Activated naive CD4-positive, alpha-beta T cell treated with anti-CD3 and anti-CD28 coated beads, Interleukin-2, amount 50 U/mL, for 16 hours (primary cell): ENCODE results near the gene SPACA7.

Source experiments
- DNase-seq: peaks from one replicate; pipeline ENCODE4 v3.0.0-alpha.2; 2020

The SPACA7 gene

DNA sequence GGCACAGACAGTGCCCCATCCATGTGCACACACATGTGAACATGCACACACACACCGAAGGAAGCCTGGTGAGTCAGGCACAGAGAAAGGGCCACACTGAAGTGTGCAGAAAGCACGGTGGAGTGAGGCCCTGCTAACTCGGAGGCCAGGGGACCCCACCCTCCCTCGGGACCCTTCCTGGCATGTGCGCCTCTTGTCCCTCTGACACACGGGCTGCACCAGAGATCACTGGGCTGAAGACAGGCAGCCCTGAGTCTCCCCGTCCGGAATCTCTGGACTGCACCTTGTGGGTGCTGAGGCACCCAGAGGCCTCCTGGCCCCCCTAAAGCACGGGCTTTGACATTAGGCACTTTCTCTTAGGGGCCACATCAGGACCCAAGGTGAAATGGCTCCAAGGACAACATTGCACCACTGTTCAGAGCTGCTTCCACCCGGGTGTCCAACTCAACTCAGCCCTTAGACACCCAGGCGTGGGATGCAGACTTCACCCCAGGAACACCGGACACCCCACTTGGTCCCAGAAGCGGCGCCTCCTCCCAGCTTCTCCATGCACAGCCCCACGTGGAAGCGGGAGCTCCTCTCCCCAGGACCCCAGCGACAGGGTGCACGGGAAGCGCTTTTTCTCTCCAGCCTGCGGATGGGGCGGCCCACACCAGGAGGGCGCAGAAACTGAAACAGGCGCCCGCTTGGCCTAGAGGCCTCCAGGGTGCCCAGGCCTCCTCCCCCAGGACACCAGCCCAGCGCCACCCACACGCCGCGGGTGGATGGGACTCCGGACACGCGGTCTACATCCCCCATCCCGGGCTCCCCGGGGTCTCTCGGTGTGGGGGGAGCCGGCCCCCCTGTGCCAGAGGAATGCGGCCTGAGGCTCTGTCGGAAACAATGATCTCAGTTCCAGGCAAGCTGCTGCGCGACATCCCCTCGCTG is 90.2 kb downstream of the SPACA7 start:
- no peak for DNase-seq

DNA sequence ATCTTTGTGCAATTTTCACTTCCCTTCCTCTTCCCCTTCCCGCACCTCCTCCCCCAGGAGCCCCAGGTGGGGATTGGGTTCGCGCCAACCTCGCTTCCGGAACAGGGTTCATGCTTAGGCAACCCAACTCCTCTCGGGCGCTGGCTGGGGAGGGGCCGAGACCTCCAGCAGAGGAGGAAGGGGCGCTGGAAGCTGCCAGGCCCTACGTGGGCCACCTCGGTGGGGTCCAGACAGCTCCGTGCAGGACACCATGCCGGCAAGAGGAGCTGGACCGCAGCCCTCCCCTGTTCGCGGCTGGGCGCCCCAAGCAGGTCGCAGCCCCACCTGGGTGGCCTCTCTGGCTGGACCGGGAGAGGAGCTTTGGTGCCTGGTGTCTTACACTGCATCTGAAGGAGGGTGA is 91.1 kb downstream of the SPACA7 start:
- no peak for DNase-seq

DNA sequence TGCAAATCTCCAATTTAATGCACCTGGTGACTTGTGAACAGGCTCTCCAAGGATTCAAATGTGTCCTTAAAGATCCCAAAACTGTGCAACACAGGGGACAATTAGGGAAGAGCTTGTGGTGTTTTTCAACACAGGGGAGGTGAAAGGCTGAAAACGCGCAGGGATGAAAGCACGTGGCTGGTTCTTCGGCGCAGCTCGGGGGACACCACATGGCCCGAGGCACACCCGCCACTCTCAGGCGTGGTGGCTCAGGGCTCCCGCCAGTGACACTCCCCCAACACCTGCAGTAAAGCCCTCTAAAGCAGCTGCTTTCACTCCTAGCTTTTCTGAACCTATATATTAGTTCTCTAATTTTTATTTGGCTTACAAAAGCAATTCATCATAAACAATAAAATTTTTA is 91.9 kb downstream of the SPACA7 start:
- DNase-seq: no peak

DNA sequence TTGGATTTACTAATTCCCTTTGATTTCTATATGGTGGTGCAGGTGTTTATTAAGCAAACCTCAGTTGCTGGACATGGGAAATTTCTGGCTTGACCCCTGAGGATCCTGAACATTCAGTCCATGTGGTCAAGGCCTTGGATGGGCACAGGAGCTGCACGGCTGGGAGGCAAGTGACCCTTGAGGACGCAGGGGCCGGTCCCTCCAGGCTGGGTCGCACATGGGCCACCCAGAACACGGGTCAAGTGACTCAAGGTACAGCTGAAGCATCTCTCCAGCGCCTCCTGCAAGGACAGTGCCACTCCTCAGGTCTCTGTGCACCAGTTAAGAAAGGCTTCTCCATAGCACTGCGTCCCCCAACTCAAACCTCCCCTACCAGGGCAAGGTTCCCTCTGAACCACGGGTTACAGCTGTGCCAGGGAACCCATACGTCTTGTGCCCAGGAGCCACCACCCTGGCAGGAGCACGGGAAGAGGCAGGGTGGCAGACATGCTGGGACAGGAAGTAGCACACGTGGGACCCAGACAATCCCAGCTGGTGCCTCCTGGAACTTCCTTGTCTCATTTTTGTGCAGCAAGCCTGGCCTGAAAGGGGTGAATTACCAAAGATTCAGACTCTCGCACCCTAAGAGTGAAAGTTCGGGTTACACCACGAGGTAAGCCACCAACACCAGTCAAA is 93.1 kb downstream of the SPACA7 start:
- no peak for DNase-seq

DNA sequence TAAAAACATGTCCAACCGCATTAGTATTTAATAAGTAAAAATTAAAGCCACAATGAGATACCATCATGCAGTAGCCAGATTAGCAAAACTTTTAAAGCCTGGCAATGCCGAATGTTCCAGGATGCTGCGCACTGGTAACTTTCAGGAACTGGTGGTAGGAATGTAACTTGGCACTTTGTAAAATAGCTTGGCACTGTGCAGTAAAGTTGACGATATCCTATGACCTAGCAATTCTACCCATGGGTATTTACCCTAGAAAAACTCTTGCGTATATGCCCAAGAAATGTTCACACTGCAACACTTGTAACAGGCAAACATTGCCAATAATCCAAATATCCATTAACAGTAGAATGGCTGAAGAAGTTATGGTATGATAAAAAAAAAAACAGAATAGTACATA is 97.7 kb downstream of the SPACA7 start:
- DNase-seq: no peak

DNA sequence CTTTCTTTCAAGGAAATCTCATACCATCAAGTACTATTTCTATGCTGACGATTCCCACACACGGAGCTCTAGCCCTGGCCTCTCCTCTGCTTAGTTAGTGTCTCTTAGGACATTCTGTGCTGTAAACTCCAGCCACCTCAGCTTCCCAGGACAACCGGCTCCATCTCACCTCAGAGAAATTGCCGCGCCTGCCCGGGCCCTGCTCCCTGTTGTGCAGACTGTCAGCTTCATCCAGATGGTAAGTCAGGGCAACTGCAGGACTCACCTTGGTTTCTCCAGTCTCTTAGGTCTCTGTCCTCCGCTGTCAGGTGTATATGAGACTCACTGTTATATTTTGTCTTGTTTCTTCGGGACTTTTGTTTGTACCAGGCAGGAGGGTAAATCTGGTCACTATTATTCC is 98.7 kb downstream of the SPACA7 start:
- DNase-seq: no peak

DNA sequence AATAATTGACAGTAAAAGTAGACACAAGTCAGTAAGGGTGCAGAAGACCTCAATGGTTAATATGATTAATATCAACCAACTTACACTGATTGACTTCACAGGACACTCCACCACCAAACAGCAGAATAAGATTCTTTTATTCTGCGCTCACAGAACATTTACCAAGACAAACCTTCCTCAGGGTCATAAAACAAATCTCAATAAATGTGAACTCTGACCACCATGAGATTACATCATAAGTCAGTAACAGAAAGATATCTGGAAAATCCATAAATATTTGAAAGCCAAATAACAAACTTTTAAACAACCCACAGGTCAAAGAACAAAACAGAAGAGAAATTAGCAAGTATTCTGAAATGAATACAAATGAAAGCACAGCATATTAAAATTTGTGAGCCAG is 99.7 kb downstream of the SPACA7 start:
- DNase-seq: no peak

DNA sequence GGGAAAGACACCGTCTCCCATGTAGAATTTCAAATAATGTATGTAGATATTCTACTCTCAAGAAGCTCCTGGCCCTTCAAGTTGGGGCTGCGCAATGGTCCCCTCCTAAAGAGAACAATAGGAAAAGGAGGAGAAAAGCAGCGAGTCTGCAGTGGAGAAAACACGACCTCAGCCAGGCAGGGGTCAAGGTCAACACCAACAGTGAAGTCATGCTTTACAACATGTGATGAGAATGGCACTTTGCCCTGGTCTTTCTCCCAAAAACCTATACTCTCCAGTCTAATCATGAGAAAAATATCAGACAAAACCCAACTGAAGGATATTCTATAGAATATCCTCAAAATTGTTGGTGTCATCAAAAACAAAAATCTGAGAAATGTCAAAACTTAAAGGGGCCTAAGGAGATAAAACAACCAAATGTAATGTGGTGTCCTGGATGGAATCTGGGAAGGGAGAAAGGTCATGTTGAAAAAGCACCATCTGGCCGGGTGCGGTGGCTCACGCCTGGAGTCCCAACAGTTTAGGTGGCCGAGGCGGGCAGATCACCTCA is 101.0 kb downstream of the SPACA7 start:
- DNase-seq: no peak

DNA sequence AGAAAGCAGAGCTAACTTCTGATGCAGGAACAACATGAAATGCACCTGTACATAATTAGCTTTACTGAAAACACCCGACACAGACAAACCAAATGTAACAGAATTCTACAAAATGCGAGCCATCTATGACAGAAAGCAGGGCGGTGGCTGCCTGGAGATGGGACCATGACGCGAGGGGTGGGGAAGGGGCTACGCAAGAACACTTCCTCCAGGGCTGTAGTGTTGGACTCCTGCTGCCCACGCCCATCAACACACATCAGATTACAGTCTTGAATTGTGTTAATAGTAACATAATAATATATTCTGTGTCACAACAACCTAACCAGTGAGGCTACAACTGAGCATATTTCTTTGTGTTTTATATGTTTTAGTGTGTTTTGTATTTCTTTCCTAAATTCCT is 103.2 kb downstream of the SPACA7 start:
- no peak for DNase-seq

DNA sequence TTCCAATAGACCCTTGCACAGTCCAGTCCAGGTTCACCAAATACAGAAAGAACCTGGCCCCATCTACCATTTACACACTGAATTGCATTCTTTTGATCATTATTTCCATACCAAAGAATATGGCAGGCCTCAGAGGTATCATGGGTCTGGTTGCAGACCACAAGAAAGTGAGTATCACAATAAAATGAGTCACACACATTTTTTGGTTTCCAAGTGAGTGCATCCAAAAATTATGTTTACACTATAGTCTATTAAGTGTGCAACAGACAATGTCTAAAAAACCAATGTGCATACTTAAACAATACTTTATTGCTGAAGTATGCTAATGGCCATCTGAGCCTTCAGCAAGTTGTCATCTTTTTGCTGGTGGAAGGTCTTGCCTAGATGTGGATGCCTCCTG is 105.3 kb downstream of the SPACA7 start:
- DNase-seq: no peak

DNA sequence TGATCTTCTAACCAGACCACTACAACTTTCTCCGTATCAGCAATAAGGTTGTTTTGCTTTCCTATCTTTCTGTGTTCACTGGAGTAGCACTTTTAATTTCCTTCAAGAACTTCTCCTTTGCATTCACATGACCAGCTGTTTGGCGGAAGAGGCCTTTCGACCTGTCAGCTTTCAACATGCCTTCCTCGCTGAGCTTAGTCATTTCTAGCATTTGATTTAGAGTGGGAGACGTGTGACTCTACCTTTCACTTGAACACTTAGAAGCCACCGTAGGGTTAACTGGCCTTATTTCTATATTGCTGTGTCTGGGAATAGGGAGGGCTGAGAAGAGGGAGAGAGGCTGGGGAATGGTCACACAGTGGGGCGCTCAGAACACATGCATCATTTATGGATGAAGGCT is 107.1 kb downstream of the SPACA7 start:
- no peak for DNase-seq
